GM06990 (cell line): ENCODE results near the gene SYT9.

Source experiments
- DNase-seq: peaks from one replicate; pipeline ENCODE4 v3.0.0-alpha.2; 2011; ENCODE audit not compliant: insufficient read length; ENCODE audit errors: extremely low read depth
- H3K27me3 ChIP-seq: replicated peaks from 2 replicates; pipeline ENCODE4 v1.6.0; 2011; ENCODE audit warnings: low read length; ENCODE audit not compliant: control insufficient read depth, insufficient read depth
- H3K36me3 ChIP-seq: 2 replicates; pipeline ENCODE4 v1.5.1; 2011; ENCODE audit warnings: low read length; ENCODE audit not compliant: control insufficient read depth, insufficient read depth
- H3K4me3 ChIP-seq: replicated peaks from 2 replicates; pipeline ENCODE4 v1.5.1; 2011; ENCODE audit warnings: low read depth, mild to moderate bottlenecking, control low read depth, low read length
- TF ChIP-seq, protein P1 (sequence below): IDR thresholded peaks from 2 replicates; pipeline ENCODE4 v1.5.1; 2011; ENCODE audit warnings: low read length, control low read depth, mild to moderate bottlenecking, inconsistent platforms; ENCODE audit not compliant: insufficient read depth, poor library complexity, severe bottlenecking

Gene SYT9

DNA sequence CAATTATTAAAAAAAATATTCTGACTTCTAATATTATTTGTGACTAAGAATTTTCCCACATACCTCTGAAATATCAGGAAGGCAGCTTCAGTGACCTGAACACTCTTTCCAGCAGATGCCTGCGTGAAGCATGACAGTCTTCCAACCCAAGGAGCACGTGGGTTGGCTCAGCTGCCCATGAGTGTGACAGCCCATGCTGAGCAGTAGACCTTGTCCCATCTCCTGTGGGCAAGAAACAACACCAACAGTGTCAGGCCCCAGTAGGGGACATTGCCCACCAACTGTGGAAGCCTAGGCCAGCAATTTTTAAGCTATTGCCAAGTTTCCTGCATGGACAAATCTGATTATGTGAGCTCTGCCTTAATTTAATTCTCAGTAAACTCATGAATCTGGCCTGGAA lies 167.2 kb downstream of the SYT9 start:
- H3K4me3 ChIP-seq, result no peak overlapping the region
- H3K27me3 ChIP-seq, result no peaks in the 10 kb centered on the region
- TF ChIP-seq, protein P1, sequence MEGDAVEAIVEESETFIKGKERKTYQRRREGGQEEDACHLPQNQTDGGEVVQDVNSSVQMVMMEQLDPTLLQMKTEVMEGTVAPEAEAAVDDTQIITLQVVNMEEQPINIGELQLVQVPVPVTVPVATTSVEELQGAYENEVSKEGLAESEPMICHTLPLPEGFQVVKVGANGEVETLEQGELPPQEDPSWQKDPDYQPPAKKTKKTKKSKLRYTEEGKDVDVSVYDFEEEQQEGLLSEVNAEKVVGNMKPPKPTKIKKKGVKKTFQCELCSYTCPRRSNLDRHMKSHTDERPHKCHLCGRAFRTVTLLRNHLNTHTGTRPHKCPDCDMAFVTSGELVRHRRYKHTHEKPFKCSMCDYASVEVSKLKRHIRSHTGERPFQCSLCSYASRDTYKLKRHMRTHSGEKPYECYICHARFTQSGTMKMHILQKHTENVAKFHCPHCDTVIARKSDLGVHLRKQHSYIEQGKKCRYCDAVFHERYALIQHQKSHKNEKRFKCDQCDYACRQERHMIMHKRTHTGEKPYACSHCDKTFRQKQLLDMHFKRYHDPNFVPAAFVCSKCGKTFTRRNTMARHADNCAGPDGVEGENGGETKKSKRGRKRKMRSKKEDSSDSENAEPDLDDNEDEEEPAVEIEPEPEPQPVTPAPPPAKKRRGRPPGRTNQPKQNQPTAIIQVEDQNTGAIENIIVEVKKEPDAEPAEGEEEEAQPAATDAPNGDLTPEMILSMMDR, result no peak
- no peak for DNase-seq
- H3K36me3 ChIP-seq, result no peaks in the 10 kb centered on the region

DNA sequence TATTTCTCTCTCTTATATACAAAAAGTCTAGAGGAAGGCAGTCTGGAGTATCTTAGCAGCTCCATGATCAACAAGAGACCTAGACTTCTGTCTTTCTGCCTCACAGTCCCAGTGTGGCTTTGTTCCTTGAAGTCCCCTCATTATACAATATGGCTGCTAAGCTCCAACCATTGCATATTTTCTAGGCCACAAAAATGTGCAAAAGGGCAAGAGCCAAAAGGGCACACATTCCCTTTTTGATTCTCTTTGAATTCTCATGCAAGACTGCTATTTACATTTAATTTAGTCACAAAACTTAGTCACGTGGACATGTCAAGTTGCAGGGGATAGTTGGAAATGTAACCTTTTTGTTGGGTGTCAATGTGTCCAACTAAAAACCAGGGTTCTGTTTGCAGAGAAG lies 169.4 kb downstream of the SYT9 start:
- H3K36me3 ChIP-seq, result no peaks in the 10 kb centered on the region
- DNase-seq, result no peak
- H3K27me3 ChIP-seq, result no peaks in the 10 kb centered on the region
- no peak overlapping the region for H3K4me3 ChIP-seq
- TF ChIP-seq, protein P1, result no peak

DNA sequence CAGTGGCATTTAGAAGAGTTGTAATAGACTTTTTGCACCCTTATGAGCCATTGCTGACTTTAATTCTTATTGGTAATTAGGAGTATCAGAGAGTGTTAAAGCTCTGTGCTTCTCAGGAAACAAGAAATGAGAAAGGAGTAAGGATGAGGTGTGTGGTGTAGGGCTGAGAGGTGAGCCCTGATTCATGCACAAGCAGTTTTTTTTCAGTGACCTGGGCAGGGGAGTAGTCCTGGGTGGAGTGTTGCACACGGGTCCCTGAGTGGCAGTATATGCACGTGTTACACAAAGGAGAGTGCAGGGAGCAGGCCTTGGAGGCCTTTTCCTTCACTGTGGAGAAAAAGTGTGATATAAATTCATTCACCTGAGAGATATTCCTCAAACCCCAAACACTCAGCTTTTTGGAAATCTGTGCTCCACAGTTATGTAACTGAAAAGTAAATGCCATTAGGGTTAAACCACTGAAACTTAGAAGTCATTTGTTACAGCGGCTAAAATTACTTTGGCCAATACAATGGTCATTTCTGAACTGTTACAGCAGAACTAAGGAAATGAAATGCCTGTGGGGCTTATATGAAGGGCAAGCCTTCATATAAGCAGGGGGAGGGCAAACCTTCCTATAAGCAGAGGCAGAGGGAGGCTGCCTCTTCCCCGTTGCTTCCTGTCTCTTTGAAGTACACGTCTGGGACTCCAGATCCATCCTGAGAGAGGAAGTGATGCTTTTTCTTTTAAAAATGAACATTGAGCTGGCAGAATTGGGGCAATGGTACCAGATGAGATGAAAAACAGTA lies 171.0 kb downstream of the SYT9 start:
- Histone ChIP-seq H3K27me3 (no peaks in the 10 kb centered on the region), H3K4me3 (no peak overlapping the region)

DNA sequence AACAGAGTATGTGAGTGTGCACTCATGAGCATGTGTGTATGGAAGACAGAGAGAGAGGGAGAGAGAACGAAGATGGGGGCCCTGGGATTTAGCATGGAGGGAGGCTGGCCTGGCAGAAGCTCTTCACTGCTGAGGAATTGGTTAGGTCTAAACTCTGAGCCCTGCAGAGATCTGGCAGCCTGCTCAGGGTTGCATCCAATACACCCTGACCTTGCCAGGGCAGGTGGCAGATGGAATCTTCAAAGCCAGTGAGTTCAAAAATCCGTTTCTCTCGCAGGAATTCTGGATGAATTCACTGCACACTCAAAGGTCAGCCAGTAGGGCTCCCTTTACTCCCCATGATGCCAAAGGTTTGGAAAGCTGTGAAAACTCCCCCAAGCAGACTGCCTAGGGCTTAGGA lies 172.2 kb downstream of the SYT9 start:
- DNase-seq, result no peak
- H3K36me3 ChIP-seq, result no peaks in the 10 kb centered on the region
- TF ChIP-seq, protein P1, result no peak
- H3K27me3 ChIP-seq, result no peaks in the 10 kb centered on the region
- H3K4me3 ChIP-seq, result no peak overlapping the region

More for the DNA sequence above, 171.0 kb downstream of the SYT9 start:
- no peak for DNase-seq
- TF ChIP-seq, protein P1, result no peak
- no peaks in the 10 kb centered on the region for H3K36me3 ChIP-seq

DNA sequence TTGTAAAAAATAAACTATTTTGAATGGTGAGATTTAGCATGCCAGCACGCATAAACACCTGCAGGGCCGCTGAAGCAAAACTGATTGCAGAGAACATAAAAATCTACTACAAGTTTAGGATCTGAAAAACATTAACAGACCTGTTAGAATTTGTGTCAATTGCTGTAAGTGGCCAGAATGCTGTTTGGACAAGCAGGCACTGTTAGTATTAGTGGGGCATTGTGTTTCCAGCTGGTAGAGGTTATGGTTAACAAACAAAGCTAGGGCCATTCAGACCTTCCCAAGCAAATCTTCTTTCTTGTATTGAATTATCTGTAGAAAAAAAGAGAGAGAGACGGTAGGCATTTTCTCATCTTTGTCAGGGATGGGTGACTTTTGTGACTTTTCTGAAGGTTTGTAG lies 176.0 kb downstream of the SYT9 start:
- no peak for DNase-seq
- Histone ChIP-seq H3K27me3 (no peaks in the 10 kb centered on the region), H3K4me3 (no peak overlapping the region), H3K36me3 (no peaks in the 10 kb centered on the region)
- TF ChIP-seq, protein P1, result no peak
